Heart right ventricle (tissue), 16 donors: ENCODE measurements around the gene RBBP8NL. TPM values are rescaled to one million over a fixed set of nuclear protein-coding genes. Genes with fewer than 3 reads are reported as not detected.

ENCODE experiments used
- ATAC-seq, 8 donors: fragments of 200-7000 bp; cut with Tn5 transposase; one replicate each; pipeline ENCODE4 v1.9.1; 2020; ENCODE audit warnings: mild to moderate bottlenecking in 8 of 8, moderate library complexity in 8 of 8, moderate number of reproducible peaks in 1 of 8
- DNase-seq, 2 donors: peaks; one replicate each; pipeline ENCODE4 v3.0.0-alpha.2; 2020
- H3K27ac ChIP-seq, 10 donors: fragments of 200-600 bp; sonication (generic) in 2 of 10; one replicate each; pipeline versions ENCODE4 v1.5.0 to v1.8.0; 2020 to 2022; ENCODE audit warnings: mild to moderate bottlenecking in 3 of 10
- H3K27me3 ChIP-seq, 7 donors: fragments of 200-600 bp; one replicate each; pipeline ENCODE4 v1.8.0; 2021 to 2022; ENCODE audit warnings: mild to moderate bottlenecking in 2 of 7
- H3K36me3 ChIP-seq, 9 donors: fragments of 200-600 bp; sonication (generic) in 1 of 9; one replicate each; pipeline versions ENCODE4 v1.5.0 to v1.8.0; 2020 to 2022; ENCODE audit warnings: mild to moderate bottlenecking in 2 of 9
- H3K4me1 ChIP-seq, 9 donors: fragments of 200-600 bp; sonication (generic) in 1 of 9; one replicate each; pipeline versions ENCODE4 v1.5.0 to v1.8.0; 2020 to 2022; ENCODE audit warnings: mild to moderate bottlenecking in 4 of 9
- H3K4me3 ChIP-seq, 10 donors: fragments of 200-600 bp; sonication (generic) in 2 of 10; one replicate each; pipeline versions ENCODE4 v1.5.0 to v1.8.0; 2020 to 2022; ENCODE audit warnings: mild to moderate bottlenecking in 7 of 10, moderate library complexity in 2 of 10
- H3K9me3 ChIP-seq, 11 donors: fragments of 200-600 bp in 10 of 11; sonication (generic) in 2 of 11; one replicate each; pipeline versions ENCODE4 v1.5.0 to v1.8.0; 2013 to 2022; ENCODE audit warnings: mild to moderate bottlenecking in 2 of 11, control low read depth in 1 of 11, moderate library complexity in 1 of 11
- WGBS, 2 donors: extraction: QIAGEN DNeasy Blood & Tissue Kit; methylation state at CpG; one replicate each; pipeline ENCODE4 v1.1.7; 2013; ENCODE audit warnings: inconsistent platforms in 1 of 2; 5-methylcytosine and 5-hydroxymethylcytosine counted together
- intact Hi-C, 10 donors: fragments of 100-400 bp; cut with DNase I; formaldehyde crosslinking; loops; one replicate each; pipeline versions ENCODE4 v1.11.1 to v1.14.2; 2022
- polyA plus RNA-seq, 2 donors: library from polyadenylated mRNA; stranded (reverse); fragments of 200-250 nt; gene quantifications; one replicate each; pipeline ENCODE4 v1.2.3, GENCODE V29; 2013
- total RNA-seq, 10 donors: library from RNA; stranded (reverse); fragmentation: NEBNext Ultra II Directional in 3 of 10; extraction: Animal tissue kit (Norgen Biotek cat#: 25700) in 3 of 10; gene quantifications; one replicate each; pipeline versions ENCODE4 v1.2.1 to v1.2.4, GENCODE V29; 2021 to 2023
- TF ChIP-seq, protein P1 (sequence below), 9 donors: fragments of 200-600 bp; sonication (generic) in 2 of 9; IDR thresholded peaks; one replicate each; pipeline versions ENCODE4 v1.5.0 to v1.8.0; 2021 to 2022; ENCODE audit warnings: antibody characterized with exemption in 9 of 9, mild to moderate bottlenecking in 5 of 9, moderate library complexity in 1 of 9
- donor health status: Arrhythmogenic right ventricular cardiomyopathy.
- donor health status: ischemic (EF 13 %, LVEDD 7.1; RV severe dilation, severe dysfunction).
- donor health status: healthy with polysubstance abuse.
- donor health status: DM: no; HTN: yes; CAD: no.
- donor health status: DM: no; HTN: no; CAD: no.
- donor health status: ischemic (EF 25% LVEDD 6.9; RV normal size, moderate dysfunction).
- donor health status: ischemic (EF 25% LVEDD 5.7; RV mildly dilated, moderate dysfunction).
- donor health status: healthy.
- donor health status: DM: yes; HTN: yes; CAD: no.
- donor health status: Ischemic cardiomyopathy.
- donor health status: ischemic (EF 35%, LVEDD 5.7; RV mildly dilated, moderate dysfunction).
- donor health status: nonischemic (EF 11% LVEDD 7.7; RV severe dilation, severe dysfunction).
- donor health status: DM: yes; HTN: yes; CAD: no.
- donor health status: PGD.
- donor health status: ischemic (EF 29% LVEDD 5.4; RV normal size, mild dysfunction).
- donor health status: nonischemic (EF 23%, LVEDD 6.1; RV moderate dilation, normal function).

The RBBP8NL gene
- total and polyA plus RNA-seq, 12 donors = not detected

DNA sequence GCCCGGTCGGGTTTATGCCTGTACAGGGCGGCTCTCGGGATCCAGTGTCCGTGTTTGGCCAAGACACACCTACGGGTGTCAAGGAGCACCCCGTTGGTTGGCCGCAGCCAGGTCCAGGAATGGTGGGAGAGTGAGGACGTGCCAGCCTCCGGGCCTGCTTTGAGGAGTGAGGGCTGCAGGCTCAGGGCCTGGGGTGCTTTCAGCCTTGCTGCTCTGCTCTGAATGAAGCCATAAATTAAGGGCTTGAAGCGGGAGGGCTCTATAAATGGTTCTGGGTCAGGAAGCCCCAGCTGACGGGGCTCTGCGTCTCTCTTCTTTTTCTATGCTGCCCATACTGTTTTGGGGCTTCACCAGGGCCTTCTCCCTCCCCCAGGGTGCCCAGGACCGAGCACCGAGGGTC, 33.3 kb upstream of the RBBP8NL start:
- Histone ChIP-seq H3K9me3 (no peaks in the 10 kb centered on the region), H3K36me3 (no peaks in the 10 kb centered on the region), H3K4me3 (no peak overlapping the region), H3K4me1 (peaks cover 0 to 13% (median 3%) of the 10 kb centered on the region in 9 donors), H3K27me3 (peaks cover 0 to 26% (median 15%) of the 10 kb centered on the region in 7 donors), H3K27ac (peak overlapping the region in 4 of 10 donors; percentile 34 to 48 (median 46))
- ATAC-seq (no peak), DNase-seq (no peak)
- intact Hi-C loops = no loop called here
- TF ChIP-seq, protein P1, sequence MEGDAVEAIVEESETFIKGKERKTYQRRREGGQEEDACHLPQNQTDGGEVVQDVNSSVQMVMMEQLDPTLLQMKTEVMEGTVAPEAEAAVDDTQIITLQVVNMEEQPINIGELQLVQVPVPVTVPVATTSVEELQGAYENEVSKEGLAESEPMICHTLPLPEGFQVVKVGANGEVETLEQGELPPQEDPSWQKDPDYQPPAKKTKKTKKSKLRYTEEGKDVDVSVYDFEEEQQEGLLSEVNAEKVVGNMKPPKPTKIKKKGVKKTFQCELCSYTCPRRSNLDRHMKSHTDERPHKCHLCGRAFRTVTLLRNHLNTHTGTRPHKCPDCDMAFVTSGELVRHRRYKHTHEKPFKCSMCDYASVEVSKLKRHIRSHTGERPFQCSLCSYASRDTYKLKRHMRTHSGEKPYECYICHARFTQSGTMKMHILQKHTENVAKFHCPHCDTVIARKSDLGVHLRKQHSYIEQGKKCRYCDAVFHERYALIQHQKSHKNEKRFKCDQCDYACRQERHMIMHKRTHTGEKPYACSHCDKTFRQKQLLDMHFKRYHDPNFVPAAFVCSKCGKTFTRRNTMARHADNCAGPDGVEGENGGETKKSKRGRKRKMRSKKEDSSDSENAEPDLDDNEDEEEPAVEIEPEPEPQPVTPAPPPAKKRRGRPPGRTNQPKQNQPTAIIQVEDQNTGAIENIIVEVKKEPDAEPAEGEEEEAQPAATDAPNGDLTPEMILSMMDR (IDR thresholded peaks at IDR 0.05) = no peak
- 78 to 85% methylated on average over 15 of the region's 15 CpGs for WGBS, 2 donors

- Histone ChIP-seq H3K4me3 (no peak overlapping the region), H3K36me3 (no peaks in the 10 kb centered on the region), H3K4me1 (peaks cover 0 to 13% (median 3%) of the 10 kb centered on the region in 9 donors), H3K27ac (no peak overlapping the region), H3K9me3 (no peaks in the 10 kb centered on the region), H3K27me3 (peaks cover 0 to 30% (median 15%) of the 10 kb centered on the region in 7 donors)
- TF ChIP-seq, protein P1 (IDR thresholded peaks at IDR 0.05) = no peak
- DNase-seq = no peak
- ATAC-seq = no peak
- 65 to 70% methylated on average over 13 to 14 of the region's 14 CpGs for WGBS, 2 donors
- intact Hi-C loops = no loop called here
These were observed 32.1 kb upstream of the RBBP8NL start for GRCh38 chr20:62459488-62459887.

GRCh38 chr20:62458275-62459251, 31.2 kb upstream of the RBBP8NL start:
- no peaks in the 10 kb centered on the region for H3K9me3 ChIP-seq
- DNase-seq (no peak), ATAC-seq (no peak)
- no peak overlapping the region for H3K27ac ChIP-seq
- intact Hi-C loops = no loop called here
- H3K36me3 ChIP-seq = no peaks in the 10 kb centered on the region
- peaks cover 0 to 13% (median 3%) of the 10 kb centered on the region in 9 donors for H3K4me1 ChIP-seq
- 52 to 57% methylated on average over 41 of the region's 41 CpGs for WGBS, 2 donors
- H3K4me3 ChIP-seq = no peak overlapping the region
- TF ChIP-seq, protein P1 (IDR thresholded peaks at IDR 0.05) = no peak
- peaks cover 0 to 30% (median 15%) of the 10 kb centered on the region in 7 donors for H3K27me3 ChIP-seq

GRCh38 chr20:62457831-62458230, 30.5 kb upstream of the RBBP8NL start:
- TF ChIP-seq, protein P1 (IDR thresholded peaks at IDR 0.05) = no peak
- Histone ChIP-seq H3K36me3 (no peaks in the 10 kb centered on the region), H3K4me3 (no peak overlapping the region), H3K9me3 (no peaks in the 10 kb centered on the region), H3K27ac (no peak overlapping the region), H3K27me3 (peaks cover 0 to 36% (median 18%) of the 10 kb centered on the region in 7 donors), H3K4me1 (peaks cover 0 to 13% (median 3%) of the 10 kb centered on the region in 9 donors)
- intact Hi-C loops = no loop called here
- no peak for DNase-seq
- 82 to 89% methylated on average over 20 of the region's 20 CpGs for WGBS, 2 donors
- ATAC-seq = no peak
